Measurements from ENCODE around the gene FAM13A.

- TF ChIP-seq JUN (IDR thresholded peaks at IDR 0.05; ENCODE audit: borderline replicate concordance, insufficient read depth, insufficient read length, low read depth) (no peak), CTCF (IDR thresholded peaks at IDR 0.05; ENCODE audit: extremely low read depth in 1 of 2, insufficient read depth in 1 of 2, low read depth in 1 of 2, low read length in 2 of 2) (no peak), MAX (IDR thresholded peaks at IDR 0.05; ENCODE audit: insufficient read depth, insufficient read length) (no peak), POLR2A (IDR thresholded peaks at IDR 0.05; ENCODE audit: low read depth, low read length) (no peak)
Measured at GRCh38 chr4:88822034-88822789, 234.8 kb downstream of the FAM13A start.
